Measurements from ENCODE around the gene C4orf51.

C4orf51 gene

DNA sequence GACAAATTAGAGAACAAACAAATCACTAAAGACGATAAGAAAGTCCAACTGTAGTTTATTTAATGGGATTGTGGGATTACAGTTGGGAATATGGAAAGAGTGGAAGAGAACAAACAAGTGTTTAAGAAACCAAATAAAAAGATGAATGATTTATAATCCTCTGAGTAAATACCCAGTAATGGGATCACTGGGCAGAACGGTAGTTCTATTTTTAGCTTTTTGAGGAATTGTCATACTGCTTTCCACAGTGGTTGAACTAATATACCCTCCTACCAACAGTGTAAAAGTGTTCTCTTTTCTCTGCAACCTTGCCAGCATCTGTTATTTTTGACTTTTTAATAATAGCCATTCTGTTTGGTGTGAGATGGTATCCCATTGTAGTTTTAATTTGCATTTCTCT lies 15.0 kb downstream of the C4orf51 start:
- no peak overlapping the region for H3K27ac Mint-ChIP-seq
- no peaks in the 10 kb centered on the region for H3K4me1 Mint-ChIP-seq
- peaks cover 8% of the 10 kb centered on the region for H3K27me3 Mint-ChIP-seq (ENCODE audit: low read depth, poor library complexity)
- no peak for DNase-seq
- TF ChIP-seq, protein P1, sequence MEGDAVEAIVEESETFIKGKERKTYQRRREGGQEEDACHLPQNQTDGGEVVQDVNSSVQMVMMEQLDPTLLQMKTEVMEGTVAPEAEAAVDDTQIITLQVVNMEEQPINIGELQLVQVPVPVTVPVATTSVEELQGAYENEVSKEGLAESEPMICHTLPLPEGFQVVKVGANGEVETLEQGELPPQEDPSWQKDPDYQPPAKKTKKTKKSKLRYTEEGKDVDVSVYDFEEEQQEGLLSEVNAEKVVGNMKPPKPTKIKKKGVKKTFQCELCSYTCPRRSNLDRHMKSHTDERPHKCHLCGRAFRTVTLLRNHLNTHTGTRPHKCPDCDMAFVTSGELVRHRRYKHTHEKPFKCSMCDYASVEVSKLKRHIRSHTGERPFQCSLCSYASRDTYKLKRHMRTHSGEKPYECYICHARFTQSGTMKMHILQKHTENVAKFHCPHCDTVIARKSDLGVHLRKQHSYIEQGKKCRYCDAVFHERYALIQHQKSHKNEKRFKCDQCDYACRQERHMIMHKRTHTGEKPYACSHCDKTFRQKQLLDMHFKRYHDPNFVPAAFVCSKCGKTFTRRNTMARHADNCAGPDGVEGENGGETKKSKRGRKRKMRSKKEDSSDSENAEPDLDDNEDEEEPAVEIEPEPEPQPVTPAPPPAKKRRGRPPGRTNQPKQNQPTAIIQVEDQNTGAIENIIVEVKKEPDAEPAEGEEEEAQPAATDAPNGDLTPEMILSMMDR (IDR thresholded peaks at IDR 0.05) = no peak
- H3K4me3 Mint-ChIP-seq = no peak overlapping the region
- peaks cover 12% of the 10 kb centered on the region for H3K36me3 Mint-ChIP-seq (ENCODE audit: low read depth)
- peaks cover 37% of the 10 kb centered on the region for H3K9me3 Mint-ChIP-seq

DNA sequence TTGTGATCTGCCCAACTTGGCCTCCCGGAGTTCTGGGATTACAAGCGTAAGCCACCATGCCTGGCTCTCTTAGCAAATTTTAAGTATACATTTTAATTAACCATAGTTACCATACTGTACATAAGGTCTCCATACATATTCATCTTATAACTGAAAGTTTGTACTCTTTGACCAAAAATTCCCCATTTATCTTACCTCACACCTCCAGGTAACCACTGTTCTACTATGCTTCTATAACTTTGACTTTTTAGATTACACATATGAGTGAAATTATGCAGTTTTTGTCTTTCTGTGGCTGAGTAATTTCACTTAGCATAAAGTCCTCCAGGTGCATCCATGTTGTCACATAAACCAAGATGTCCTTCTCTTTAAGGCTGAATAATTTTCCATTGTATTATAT lies 17.4 kb downstream of the C4orf51 start:
- TF ChIP-seq, protein P1 (IDR thresholded peaks at IDR 0.05) = no peak
- Mint-ChIP-seq H3K27ac (no peak overlapping the region), H3K4me1 (no peaks in the 10 kb centered on the region), H3K27me3 (ENCODE audit: low read depth, poor library complexity) (peaks cover 7% of the 10 kb centered on the region), H3K4me3 (no peak overlapping the region), H3K36me3 (ENCODE audit: low read depth) (peaks cover 12% of the 10 kb centered on the region), H3K9me3 (peaks cover 23% of the 10 kb centered on the region)
- no peak for DNase-seq

DNA sequence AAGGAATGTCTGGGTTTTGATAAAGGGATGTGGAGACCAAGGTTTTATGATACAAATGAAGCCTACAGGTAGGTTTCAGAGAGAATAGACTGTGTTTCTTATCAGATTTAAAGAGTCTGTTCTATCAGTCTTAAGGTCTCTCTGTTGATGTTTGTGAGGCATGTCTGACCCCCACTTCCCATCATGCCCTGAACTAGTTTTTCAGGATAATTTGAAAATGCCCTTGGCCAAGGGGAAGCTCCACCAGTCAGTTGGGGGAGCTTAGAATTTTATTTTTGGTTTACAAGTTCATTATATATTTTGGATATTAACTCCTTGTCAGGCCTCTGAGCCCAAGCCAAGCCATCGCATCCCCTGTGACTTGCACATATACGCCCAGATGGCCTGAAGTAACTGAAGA lies 18.6 kb downstream of the C4orf51 start:
- Mint-ChIP-seq H3K36me3 (ENCODE audit: low read depth) (peaks cover 12% of the 10 kb centered on the region), H3K4me1 (no peaks in the 10 kb centered on the region), H3K27me3 (ENCODE audit: low read depth, poor library complexity) (peaks cover 11% of the 10 kb centered on the region), H3K4me3 (no peak overlapping the region), H3K9me3 (peaks cover 19% of the 10 kb centered on the region), H3K27ac (no peak overlapping the region)
- TF ChIP-seq, protein P1 (IDR thresholded peaks at IDR 0.05) = no peak
- no peak for DNase-seq

- Mint-ChIP-seq H3K4me1 (no peaks in the 10 kb centered on the region), H3K27me3 (ENCODE audit: low read depth, poor library complexity) (peaks cover 22% of the 10 kb centered on the region), H3K9me3 (peaks cover 7% of the 10 kb centered on the region), H3K36me3 (ENCODE audit: low read depth) (no peaks in the 10 kb centered on the region), H3K27ac (no peak overlapping the region), H3K4me3 (no peak overlapping the region)
- DNase-seq = no peak
- TF ChIP-seq, protein P1 (IDR thresholded peaks at IDR 0.05) = no peak
These were observed 24.0 kb downstream of the C4orf51 start for GRCh38 chr4:145703850-145704497.

GRCh38 chr4:145709336-145709735 lies 29.4 kb downstream of the C4orf51 start:
- no peak for DNase-seq
- TF ChIP-seq, protein P1 (IDR thresholded peaks at IDR 0.05) = no peak
- Mint-ChIP-seq H3K4me3 (no peak overlapping the region), H3K27ac (no peak overlapping the region), H3K4me1 (no peaks in the 10 kb centered on the region), H3K36me3 (ENCODE audit: low read depth) (no peaks in the 10 kb centered on the region), H3K9me3 (peaks cover 37% of the 10 kb centered on the region), H3K27me3 (ENCODE audit: low read depth, poor library complexity) (peaks cover 15% of the 10 kb centered on the region)

- H3K4me1 Mint-ChIP-seq = no peaks in the 10 kb centered on the region
- H3K27ac Mint-ChIP-seq = no peak overlapping the region
These were observed 29.9 kb downstream of the C4orf51 start for GRCh38 chr4:145709843-145710242.

More at GRCh38 chr4:145709843-145710242, 29.9 kb downstream of the C4orf51 start:
- H3K36me3 Mint-ChIP-seq (ENCODE audit: low read depth) = no peaks in the 10 kb centered on the region
- TF ChIP-seq, protein P1 (IDR thresholded peaks at IDR 0.05) = no peak
- DNase-seq = no peak
- peaks cover 37% of the 10 kb centered on the region for H3K9me3 Mint-ChIP-seq
- no peak overlapping the region for H3K4me3 Mint-ChIP-seq
- peaks cover 17% of the 10 kb centered on the region for H3K27me3 Mint-ChIP-seq (ENCODE audit: low read depth, poor library complexity)
